Measurements from ENCODE around the gene CACNA1H. TPM values are rescaled to one million over a fixed set of nuclear protein-coding genes. Genes with fewer than 3 reads are reported as not detected.
"Not testable (repeated sequence)": the region's sequence is repeated elsewhere in the genome, so short reads cannot be mapped to it uniquely, and the experiment has no call there.

Gene CACNA1H
- total RNA-seq, 1 donor from 2014 or later = 36.2 TPM

DNA sequence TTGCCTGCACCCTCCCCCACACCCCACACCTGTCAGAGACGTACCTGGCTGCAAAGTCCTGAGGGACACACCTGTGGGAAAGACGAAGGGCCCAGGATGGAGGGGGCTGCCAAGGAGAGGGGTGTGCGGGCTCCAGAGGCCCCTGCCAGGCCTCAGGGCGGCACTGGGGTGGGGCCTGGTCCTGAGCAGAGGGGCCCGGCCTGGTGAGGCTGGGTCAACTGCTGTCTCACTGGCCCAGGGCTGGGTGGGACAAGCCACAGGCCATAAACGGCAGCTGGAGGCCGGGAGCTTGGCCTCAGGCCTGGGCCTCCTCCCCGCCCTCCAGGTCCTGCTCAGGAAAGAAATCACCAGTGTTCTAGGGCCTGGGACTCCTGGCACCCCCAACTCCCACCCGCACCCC lies 71.7 kb downstream of the CACNA1H start:
- no peak for DNase-seq (ENCODE audit: low read depth)

DNA sequence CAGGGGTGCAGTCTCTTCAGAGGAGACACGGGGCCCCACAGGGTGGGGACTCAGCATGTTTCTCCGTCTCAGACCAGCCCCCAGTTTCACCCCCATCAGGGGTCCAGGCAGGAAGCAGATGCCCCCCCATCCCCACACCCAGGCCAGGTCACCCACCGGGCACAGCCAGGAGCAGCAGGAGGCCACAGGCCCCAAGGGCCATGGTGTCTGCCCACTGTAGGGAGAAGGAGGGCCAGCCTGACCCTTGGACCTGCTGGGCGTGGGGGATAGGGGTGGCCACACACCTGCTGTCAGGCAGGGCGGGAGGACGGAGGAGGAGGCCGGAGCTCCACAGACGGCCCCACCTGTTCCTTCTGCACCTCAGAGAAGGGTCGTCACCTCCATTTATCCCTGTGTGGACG lies 72.1 kb downstream of the CACNA1H start, which contains the start of gene TPSG1:
TPSG1 (minus strand) TSS at position 218 of the 401 bp plus-strand sequence; CDS start at position 202, 16 bp downstream.
- DNase-seq (ENCODE audit: low read depth) = no peak

GRCh38 chr16:1225728-1226311 lies 72.9 kb downstream of the CACNA1H start:
- DNase-seq (ENCODE audit: low read depth) = not testable (repeated sequence)

GRCh38 chr16:1226692-1227091 lies 73.8 kb downstream of the CACNA1H start:
- DNase-seq (ENCODE audit: low read depth) = not testable (repeated sequence)

DNA sequence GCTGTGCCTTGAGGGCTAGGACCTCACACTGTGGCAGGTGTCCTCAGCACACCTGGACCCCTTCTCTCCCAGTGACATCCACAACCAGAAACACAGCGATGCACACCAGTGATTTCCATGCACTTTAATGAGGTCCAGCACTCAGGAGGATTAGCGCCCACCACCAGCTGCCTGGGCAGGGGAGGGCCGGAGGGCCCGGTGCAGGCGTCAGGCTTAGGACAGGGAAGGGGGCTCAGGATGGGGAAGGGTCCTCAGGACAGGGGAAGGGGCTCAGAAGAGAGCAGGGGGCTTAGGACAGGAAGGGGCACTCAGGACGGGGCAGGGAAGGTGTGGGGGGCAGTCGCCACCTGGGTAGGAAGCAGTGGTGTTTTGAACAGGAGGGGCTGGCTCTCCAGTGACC lies 75.3 kb downstream of the CACNA1H start:
- DNase-seq (ENCODE audit: low read depth) = not testable (repeated sequence)

DNA sequence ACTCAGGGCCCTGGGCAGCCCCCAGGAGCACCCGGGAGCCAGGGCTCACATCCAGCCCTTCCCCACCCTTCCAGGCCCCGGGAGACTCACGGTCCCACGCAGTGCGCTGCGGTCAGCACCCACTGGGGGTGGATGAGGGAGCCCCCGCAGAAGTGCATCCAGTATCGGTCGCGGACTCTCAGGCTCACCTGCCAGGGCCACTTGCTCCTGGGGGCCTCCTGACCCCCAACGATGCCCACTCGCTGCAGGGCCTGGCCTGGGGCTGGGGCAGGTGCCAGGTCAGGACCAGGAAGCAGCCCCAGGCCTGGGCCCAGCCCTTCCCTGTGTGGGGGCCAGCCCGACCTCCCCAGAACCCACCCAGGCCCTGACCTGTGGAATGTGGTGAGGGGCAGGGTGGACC lies 76.6 kb downstream of the CACNA1H start:
- DNase-seq (ENCODE audit: low read depth) = not testable (repeated sequence)

GRCh38 chr16:1230084-1230470 lies 77.2 kb downstream of the CACNA1H start, which contains the start of gene TPSB2:
TPSB2 (minus strand) TSS chr16:1230184; CDS start chr16:1229951, 233 bp downstream.
- not testable (repeated sequence) for DNase-seq (ENCODE audit: low read depth)

- not testable (repeated sequence) for DNase-seq (ENCODE audit: low read depth)
Measured at GRCh38 chr16:1230471-1231212, 77.7 kb downstream of the CACNA1H start.

GRCh38 chr16:1231301-1231700 lies 78.4 kb downstream of the CACNA1H start:
- DNase-seq (ENCODE audit: low read depth) = not testable (repeated sequence)

GRCh38 chr16:1232049-1232748 lies 79.3 kb downstream of the CACNA1H start:
- DNase-seq (ENCODE audit: low read depth) = not testable (repeated sequence)

GRCh38 chr16:1236659-1237058 lies 83.8 kb downstream of the CACNA1H start:
- not testable (repeated sequence) for DNase-seq (ENCODE audit: low read depth)

DNA sequence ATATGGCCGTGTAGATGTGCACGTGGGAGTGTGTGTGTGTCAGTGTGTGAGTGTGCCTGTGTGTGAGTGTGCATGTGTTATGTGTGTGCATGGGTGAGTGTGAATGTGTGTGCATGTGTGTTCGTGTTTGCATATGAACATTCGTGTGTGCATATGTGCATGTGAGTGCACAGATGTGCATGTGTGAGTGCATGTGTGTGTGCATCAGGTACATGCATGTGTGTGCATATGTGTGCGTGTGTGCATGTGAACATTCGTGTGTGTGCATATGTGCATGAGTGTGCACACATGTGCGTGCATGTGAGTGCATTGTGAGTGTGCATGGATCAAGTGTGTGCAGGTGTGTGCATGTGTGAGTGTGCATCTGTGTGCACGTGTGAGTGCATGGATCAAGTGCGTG lies 85.1 kb downstream of the CACNA1H start:
- DNase-seq (ENCODE audit: low read depth) = no peak

GRCh38 chr16:1238909-1239308 lies 86.0 kb downstream of the CACNA1H start:
- not testable (repeated sequence) for DNase-seq (ENCODE audit: low read depth)

GRCh38 chr16:1239575-1239974 lies 86.7 kb downstream of the CACNA1H start:
- DNase-seq (ENCODE audit: low read depth) = not testable (repeated sequence)

GRCh38 chr16:1240436-1240835 lies 87.5 kb downstream of the CACNA1H start, which contains the start of gene TPSAB1:
TPSAB1 (plus strand) TSS chr16:1240705; CDS start chr16:1240939, 234 bp downstream.
- not testable (repeated sequence) for DNase-seq (ENCODE audit: low read depth)

DNA sequence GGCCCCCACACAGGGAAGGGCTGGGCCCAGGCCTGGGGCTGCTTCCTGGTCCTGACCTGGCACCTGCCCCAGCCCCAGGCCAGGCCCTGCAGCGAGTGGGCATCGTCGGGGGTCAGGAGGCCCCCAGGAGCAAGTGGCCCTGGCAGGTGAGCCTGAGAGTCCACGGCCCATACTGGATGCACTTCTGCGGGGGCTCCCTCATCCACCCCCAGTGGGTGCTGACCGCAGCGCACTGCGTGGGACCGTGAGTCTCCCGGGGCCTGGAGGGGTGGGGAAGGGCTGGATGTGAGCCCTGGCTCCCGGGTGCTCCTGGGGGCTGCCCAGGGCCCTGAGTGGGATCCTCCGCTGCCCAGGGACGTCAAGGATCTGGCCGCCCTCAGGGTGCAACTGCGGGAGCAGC lies 88.2 kb downstream of the CACNA1H start:
- DNase-seq (ENCODE audit: low read depth) = not testable (repeated sequence)

- DNase-seq (ENCODE audit: low read depth) = not testable (repeated sequence)
Measured at GRCh38 chr16:1243363-1243762, 90.5 kb downstream of the CACNA1H start.

GRCh38 chr16:1243907-1244850 lies 91.3 kb downstream of the CACNA1H start:
- DNase-seq (ENCODE audit: low read depth) = not testable (repeated sequence)

- DNase-seq (ENCODE audit: low read depth) = no peak
Measured at GRCh38 chr16:1244881-1245280, 92.0 kb downstream of the CACNA1H start.

GRCh38 chr16:1245452-1246020 lies 92.6 kb downstream of the CACNA1H start:
- no peak for DNase-seq (ENCODE audit: low read depth)
